Erythroblast (primary cell): ENCODE results near the gene ARSB.

ENCODE experiments used
- GATA1 ChIP-seq: IDR thresholded peaks from 2 replicates; pipeline ENCODE4 v1.6.1; 2011; ENCODE audit warnings: low read depth, mild to moderate bottlenecking, control low read depth, low read length, moderate library complexity
- POLR2A ChIP-seq: IDR thresholded peaks from 2 replicates; pipeline ENCODE4 v1.6.1; 2011; ENCODE audit warnings: mild to moderate bottlenecking, low read length

DNA sequence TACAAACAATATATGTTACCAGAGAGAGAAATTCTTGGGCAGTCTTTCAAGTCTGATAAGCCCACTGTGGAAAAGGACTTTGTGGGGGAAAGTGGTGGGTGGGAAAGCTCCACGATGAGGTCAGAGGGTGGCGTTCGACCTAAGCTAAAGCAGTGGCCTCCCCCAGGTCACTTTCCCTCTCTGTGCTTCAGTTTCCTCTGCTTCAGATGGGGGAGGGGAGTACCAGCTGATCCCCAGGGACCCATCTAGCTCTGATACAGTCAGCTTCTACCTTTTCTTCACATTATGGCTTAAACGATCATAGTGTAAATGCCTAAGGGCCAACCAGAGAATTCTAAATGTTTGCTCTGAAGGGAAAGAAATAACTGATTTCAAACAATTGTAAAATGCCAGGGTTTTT lies 36.6 kb upstream of the ARSB start:
- no peak for TF ChIP-seq POLR2A
- no peak for TF ChIP-seq GATA1
